HG02623 (cell line): ENCODE data around the gene IMPG2.

ENCODE experiments used
- ATAC-seq: cut with Tn5 transposase; IDR thresholded peaks from one replicate; pipeline ENCODE4 v1.9.1; 2021; ENCODE audit warnings: moderate library complexity; ENCODE audit not compliant: unreplicated experiment

IMPG2 gene

GRCh38 chr3:101189796-101190195 is 130.6 kb downstream of the IMPG2 start:
- no peak for ATAC-seq

GRCh38 chr3:101189176-101189575 is 131.2 kb downstream of the IMPG2 start:
- ATAC-seq, result no peak

- ATAC-seq, result no peak
Measured at GRCh38 chr3:101185341-101185740, 135.0 kb downstream of the IMPG2 start.

GRCh38 chr3:101184111-101184510 is 136.3 kb downstream of the IMPG2 start:
- ATAC-seq, result no peak

- no peak for ATAC-seq
Measured at GRCh38 chr3:101183151-101183550, 137.2 kb downstream of the IMPG2 start.

- no peak for ATAC-seq
Measured at GRCh38 chr3:101182734-101183133, 137.6 kb downstream of the IMPG2 start.

- ATAC-seq, result no peak
Measured at GRCh38 chr3:101181801-101182200, 138.6 kb downstream of the IMPG2 start.

- no peak for ATAC-seq
Measured at GRCh38 chr3:101179637-101180036, 140.7 kb downstream of the IMPG2 start.

GRCh38 chr3:101177577-101177976 is 142.8 kb downstream of the IMPG2 start:
- no peak for ATAC-seq
